SK-N-SH (cell line): Measurements from ENCODE around the gene SERP2. TPM values are rescaled to one million over a fixed set of nuclear protein-coding genes. Genes with fewer than 3 reads are reported as not detected.
A peak's percentile ranks its signal among the peaks of the same experiment; 100 is the strongest.

Source experiments
- CHD2 ChIP-seq: fragments of 150-350 bp; IDR thresholded peaks from 2 replicates; pipeline ENCODE4 v1.6.1; 2018; ENCODE audit warnings: low read length; ENCODE audit not compliant: partially characterized antibody
- EP300 ChIP-seq, 2 experiments: IDR thresholded peaks; 2 replicates each; pipeline versions ENCODE4 v1.4.0 to v1.6.1; 2012; ENCODE audit warnings: borderline replicate concordance in 1 of 2, low read depth in 1 of 2, low read length in 1 of 2
- FOSL2 ChIP-seq: IDR thresholded peaks from 2 replicates; pipeline ENCODE4 v1.4.0; 2012; ENCODE audit warnings: low read depth, mild to moderate bottlenecking, moderate library complexity, borderline replicate concordance
- JUND ChIP-seq: IDR thresholded peaks from 2 replicates; pipeline ENCODE4 v1.4.0; 2012
- MEF2A ChIP-seq: IDR thresholded peaks from 2 replicates; pipeline ENCODE4 v1.4.0; 2012; ENCODE audit warnings: low read depth, borderline replicate concordance
- NFIC ChIP-seq: IDR thresholded peaks from 2 replicates; pipeline ENCODE4 v1.4.0; 2012; ENCODE audit warnings: borderline replicate concordance
- RFX5 ChIP-seq: IDR thresholded peaks from 2 replicates; pipeline ENCODE4 v1.6.1; 2012; ENCODE audit warnings: mild to moderate bottlenecking, improper control_type of control experiment, low read length
- SIN3A ChIP-seq: IDR thresholded peaks from 2 replicates; pipeline ENCODE4 v1.6.1; 2012; ENCODE audit warnings: low read depth, mild to moderate bottlenecking, low read length, moderate library complexity, borderline replicate concordance
- SMC3 ChIP-seq: IDR thresholded peaks from 2 replicates; pipeline ENCODE4 v1.6.1; 2012; ENCODE audit warnings: low read depth, low read length, improper control_type of control experiment
- ZBTB33 ChIP-seq: IDR thresholded peaks from 2 replicates; pipeline ENCODE4 v1.4.0; 2012; ENCODE audit warnings: low read depth, borderline replicate concordance
- polyA plus RNA-seq, 3 experiments: library from polyadenylated mRNA; depleted of rRNA; stranded (reverse); fragments of >200 nt; gene quantifications; 2 replicates each; pipeline ENCODE4 v1.2.3, GENCODE V29; 2012
- TF ChIP-seq, protein P1 (sequence below): IDR thresholded peaks from 2 replicates; pipeline ENCODE4 v1.6.1; 2012; ENCODE audit warnings: mild to moderate bottlenecking, low read depth, low read length, moderate library complexity
- TF ChIP-seq, protein P2 (sequence below): IDR thresholded peaks from 2 replicates; pipeline ENCODE4; 2012
- TF ChIP-seq, protein P3 (sequence below): fragments of 150-350 bp; IDR thresholded peaks from 2 replicates; pipeline ENCODE4 v1.6.1; 2016; ENCODE audit warnings: mild to moderate bottlenecking, low read depth, low read length

The SERP2 gene
- polyA plus RNA-seq, 1 of the 3 experiments (the other 2 are of a cell fraction): 4.9 TPM

DNA sequence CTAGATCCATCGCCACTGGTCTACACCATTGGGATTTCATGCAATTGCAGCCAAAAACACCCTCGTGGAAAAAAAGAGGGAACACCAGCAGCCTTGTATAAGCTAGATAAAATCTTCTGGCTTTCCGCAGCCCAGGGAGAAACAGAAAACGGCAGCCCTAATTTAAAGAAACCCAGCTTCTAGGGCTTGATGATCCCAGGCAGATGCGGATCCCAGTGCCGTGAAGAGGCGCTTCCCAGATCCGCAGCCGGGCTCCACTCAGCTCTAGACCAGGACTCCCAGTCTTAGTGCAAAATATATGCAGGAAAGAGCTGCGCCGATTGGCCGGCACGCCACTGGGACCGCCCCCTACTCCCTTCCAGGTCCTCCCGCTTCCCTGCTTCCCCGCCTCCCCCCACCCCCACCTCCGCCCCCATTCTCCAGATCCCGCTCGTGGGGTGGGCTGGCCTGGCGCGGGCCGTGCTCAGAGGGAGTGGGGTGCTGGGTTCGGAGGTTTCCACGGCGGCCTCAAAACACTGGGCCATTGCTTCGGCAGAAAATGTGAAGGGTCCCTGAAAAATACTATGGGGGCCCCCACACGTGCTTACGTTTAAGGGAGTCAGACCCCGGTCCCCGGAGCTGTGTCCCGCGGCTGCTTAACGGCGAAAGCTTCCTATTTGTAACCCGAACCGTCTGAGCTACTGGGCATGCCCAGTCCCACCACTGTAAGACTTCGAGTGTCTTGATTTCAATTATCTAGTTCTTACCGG is 63.1 kb downstream of the SERP2 start (continued):
- TF ChIP-seq, protein P1, sequence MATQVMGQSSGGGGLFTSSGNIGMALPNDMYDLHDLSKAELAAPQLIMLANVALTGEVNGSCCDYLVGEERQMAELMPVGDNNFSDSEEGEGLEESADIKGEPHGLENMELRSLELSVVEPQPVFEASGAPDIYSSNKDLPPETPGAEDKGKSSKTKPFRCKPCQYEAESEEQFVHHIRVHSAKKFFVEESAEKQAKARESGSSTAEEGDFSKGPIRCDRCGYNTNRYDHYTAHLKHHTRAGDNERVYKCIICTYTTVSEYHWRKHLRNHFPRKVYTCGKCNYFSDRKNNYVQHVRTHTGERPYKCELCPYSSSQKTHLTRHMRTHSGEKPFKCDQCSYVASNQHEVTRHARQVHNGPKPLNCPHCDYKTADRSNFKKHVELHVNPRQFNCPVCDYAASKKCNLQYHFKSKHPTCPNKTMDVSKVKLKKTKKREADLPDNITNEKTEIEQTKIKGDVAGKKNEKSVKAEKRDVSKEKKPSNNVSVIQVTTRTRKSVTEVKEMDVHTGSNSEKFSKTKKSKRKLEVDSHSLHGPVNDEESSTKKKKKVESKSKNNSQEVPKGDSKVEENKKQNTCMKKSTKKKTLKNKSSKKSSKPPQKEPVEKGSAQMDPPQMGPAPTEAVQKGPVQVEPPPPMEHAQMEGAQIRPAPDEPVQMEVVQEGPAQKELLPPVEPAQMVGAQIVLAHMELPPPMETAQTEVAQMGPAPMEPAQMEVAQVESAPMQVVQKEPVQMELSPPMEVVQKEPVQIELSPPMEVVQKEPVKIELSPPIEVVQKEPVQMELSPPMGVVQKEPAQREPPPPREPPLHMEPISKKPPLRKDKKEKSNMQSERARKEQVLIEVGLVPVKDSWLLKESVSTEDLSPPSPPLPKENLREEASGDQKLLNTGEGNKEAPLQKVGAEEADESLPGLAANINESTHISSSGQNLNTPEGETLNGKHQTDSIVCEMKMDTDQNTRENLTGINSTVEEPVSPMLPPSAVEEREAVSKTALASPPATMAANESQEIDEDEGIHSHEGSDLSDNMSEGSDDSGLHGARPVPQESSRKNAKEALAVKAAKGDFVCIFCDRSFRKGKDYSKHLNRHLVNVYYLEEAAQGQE: peak; percentile 62; the same call in 1 of the 2 replicates
- TF ChIP-seq, protein P2, sequence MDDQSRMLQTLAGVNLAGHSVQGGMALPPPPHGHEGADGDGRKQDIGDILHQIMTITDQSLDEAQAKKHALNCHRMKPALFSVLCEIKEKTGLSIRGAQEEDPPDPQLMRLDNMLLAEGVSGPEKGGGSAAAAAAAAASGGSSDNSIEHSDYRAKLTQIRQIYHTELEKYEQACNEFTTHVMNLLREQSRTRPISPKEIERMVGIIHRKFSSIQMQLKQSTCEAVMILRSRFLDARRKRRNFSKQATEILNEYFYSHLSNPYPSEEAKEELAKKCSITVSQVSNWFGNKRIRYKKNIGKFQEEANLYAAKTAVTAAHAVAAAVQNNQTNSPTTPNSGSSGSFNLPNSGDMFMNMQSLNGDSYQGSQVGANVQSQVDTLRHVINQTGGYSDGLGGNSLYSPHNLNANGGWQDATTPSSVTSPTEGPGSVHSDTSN: no peak
- peak; percentile 2; the same call in 1 of the 2 replicates for TF ChIP-seq SMC3
- peak; percentile 76 for TF ChIP-seq RFX5
- no peak for TF ChIP-seq MEF2A
- TF ChIP-seq, protein P3, sequence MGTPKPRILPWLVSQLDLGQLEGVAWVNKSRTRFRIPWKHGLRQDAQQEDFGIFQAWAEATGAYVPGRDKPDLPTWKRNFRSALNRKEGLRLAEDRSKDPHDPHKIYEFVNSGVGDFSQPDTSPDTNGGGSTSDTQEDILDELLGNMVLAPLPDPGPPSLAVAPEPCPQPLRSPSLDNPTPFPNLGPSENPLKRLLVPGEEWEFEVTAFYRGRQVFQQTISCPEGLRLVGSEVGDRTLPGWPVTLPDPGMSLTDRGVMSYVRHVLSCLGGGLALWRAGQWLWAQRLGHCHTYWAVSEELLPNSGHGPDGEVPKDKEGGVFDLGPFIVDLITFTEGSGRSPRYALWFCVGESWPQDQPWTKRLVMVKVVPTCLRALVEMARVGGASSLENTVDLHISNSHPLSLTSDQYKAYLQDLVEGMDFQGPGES: no peak
- no peak for TF ChIP-seq NFIC
- TF ChIP-seq CHD2: peak; percentile 49
- TF ChIP-seq SIN3A: no peak; the same call in 1 of the 2 replicates
- TF ChIP-seq ZBTB33: no peak
- TF ChIP-seq JUND: no peak
- no peak for TF ChIP-seq FOSL2
- TF ChIP-seq EP300 (IDR thresholded peaks at IDR 0.05; ENCODE audit: borderline replicate concordance in 1 of 2, low read depth in 1 of 2, low read length in 1 of 2): 0 out of 4 replicates have a peak, but pooled peaks of 1 of the 2 experiments have one; percentile 20
